ENCODE measurements around the gene JCAD. TPM values are rescaled to one million over a fixed set of nuclear protein-coding genes. Genes with fewer than 3 reads are reported as not detected.

Gene JCAD
- total and polyA plus RNA-seq, 2 experiments from 2014 or later = 0.78 to 2.1 TPM

GRCh38 chr10:30027057-30028005, 32.1 kb downstream of the JCAD start:
- Mint-ChIP-seq H3K27me3 (ENCODE audit: insufficient read depth, low read depth, poor library complexity) (peaks cover 2% of the 10 kb centered on the region), H3K27ac (no peak overlapping the region), H3K36me3 (ENCODE audit: low read depth) (no peaks in the 10 kb centered on the region), H3K9me3 (no peaks in the 10 kb centered on the region), H3K4me1 (peaks cover 10% of the 10 kb centered on the region; the same call in 2 of the 3 replicates), H3K4me3 (no peak overlapping the region)
- Histone ChIP-seq H2AFZ (peak overlapping the region; percentile 84), H3F3A (replicated peaks; ENCODE audit: low read depth) (no peaks in the 10 kb centered on the region), H3K4me3 (no peak overlapping the region), H3K27ac (ENCODE audit: low read depth) (no peak overlapping the region), H3K4me2 (no peak overlapping the region), H4K20me1 (replicated peaks; ENCODE audit: insufficient read depth) (no peaks in the 10 kb centered on the region), H3K27me3 (ENCODE audit: insufficient read depth) (no peaks in the 10 kb centered on the region), H3K79me2 (replicated peaks; ENCODE audit: insufficient read depth) (no peaks in the 10 kb centered on the region), H3K9me2 (ENCODE audit: insufficient read depth) (no peaks in the 10 kb centered on the region), H3K36me3 (ENCODE audit: insufficient read depth) (no peaks in the 10 kb centered on the region), H3K4me1 (ENCODE audit: insufficient read depth) (no peaks in the 10 kb centered on the region)
- DNase-seq (ENCODE audit: low spot score) = peak; percentile 70
- no peak for TF ChIP-seq POLR2AphosphoS5 (IDR thresholded peaks at IDR 0.05; ENCODE audit: low read depth)
- peak in 1 of 2 experiments; percentile 44; a peak in 2 of 4 replicates for TF ChIP-seq CTCF (conservative IDR thresholded peaks at IDR 0.05; ENCODE audit: low read depth in 2 of 2)
- peak; percentile 88 for ATAC-seq

- no peaks in the 10 kb centered on the region for H3K36me3 Mint-ChIP-seq (ENCODE audit: low read depth)
- ATAC-seq (no peak), DNase-seq (ENCODE audit: low spot score) (no peak)
- Histone ChIP-seq H3K27ac (ENCODE audit: low read depth) (no peak overlapping the region), H3K36me3 (ENCODE audit: insufficient read depth) (no peaks in the 10 kb centered on the region), H3K27me3 (ENCODE audit: insufficient read depth) (no peaks in the 10 kb centered on the region), H3K4me2 (no peak overlapping the region), H3K4me1 (ENCODE audit: insufficient read depth) (no peaks in the 10 kb centered on the region), H3K79me2 (replicated peaks; ENCODE audit: insufficient read depth) (no peaks in the 10 kb centered on the region), H2AFZ (no peak overlapping the region), H3F3A (replicated peaks; ENCODE audit: low read depth) (no peaks in the 10 kb centered on the region), H3K4me3 (no peak overlapping the region), H4K20me1 (replicated peaks; ENCODE audit: insufficient read depth) (no peaks in the 10 kb centered on the region), H3K9me2 (ENCODE audit: insufficient read depth) (no peaks in the 10 kb centered on the region)
- H3K9me3 Mint-ChIP-seq = no peaks in the 10 kb centered on the region
- peaks cover 2% of the 10 kb centered on the region for H3K27me3 Mint-ChIP-seq (ENCODE audit: insufficient read depth, low read depth, poor library complexity)
- no peak overlapping the region for H3K27ac Mint-ChIP-seq
- H3K4me3 Mint-ChIP-seq = no peak overlapping the region
- peaks cover 10% of the 10 kb centered on the region; the same call in 2 of the 3 replicates for H3K4me1 Mint-ChIP-seq
- TF ChIP-seq REST (IDR thresholded peaks at IDR 0.05; ENCODE audit: unreplicated experiment) (no peak), ETS1 (IDR thresholded peaks at IDR 0.05) (no peak), ZNF331 (CRISPR knock-in tag; IDR thresholded peaks at IDR 0.05; ENCODE audit: low read depth) (no peak), ZNF114 (CRISPR knock-in tag; IDR thresholded peaks at IDR 0.05) (no peak), JUNB (IDR thresholded peaks at IDR 0.05; ENCODE audit: unreplicated experiment) (no peak), CREB1 (CRISPR knock-in tag; IDR thresholded peaks at IDR 0.05; ENCODE audit: low read depth) (no peak), EZH2 (IDR thresholded peaks at IDR 0.05; ENCODE audit: low read depth, unreplicated experiment) (no peak), EZH2phosphoT487 (IDR thresholded peaks at IDR 0.05; ENCODE audit: unreplicated experiment) (no peak)
These were observed 32.8 kb downstream of the JCAD start for GRCh38 chr10:30026578-30026977.

All from GM23338 (cell line).